ENCODE measurements around the gene CHST13. TPM values are rescaled to one million over a fixed set of nuclear protein-coding genes. Genes with fewer than 3 reads are reported as not detected.

CHST13 gene
- total RNA-seq, 2 experiments from 2014 or later = not detected

- H3K4me3 Mint-ChIP-seq = no peak overlapping the region
- DNase-seq = no peak
- peaks cover 1% of the 10 kb centered on the region for H3K4me1 Mint-ChIP-seq
- H3K27ac Mint-ChIP-seq = no peak overlapping the region
- H3K36me3 Mint-ChIP-seq = no peaks in the 10 kb centered on the region
- peaks cover 4% of the 10 kb centered on the region for H3K27me3 Mint-ChIP-seq
- no peaks in the 10 kb centered on the region for H3K9me3 Mint-ChIP-seq
Observed at GRCh38 chr3:126546013-126546412, 22.1 kb downstream of the CHST13 start.

DNA sequence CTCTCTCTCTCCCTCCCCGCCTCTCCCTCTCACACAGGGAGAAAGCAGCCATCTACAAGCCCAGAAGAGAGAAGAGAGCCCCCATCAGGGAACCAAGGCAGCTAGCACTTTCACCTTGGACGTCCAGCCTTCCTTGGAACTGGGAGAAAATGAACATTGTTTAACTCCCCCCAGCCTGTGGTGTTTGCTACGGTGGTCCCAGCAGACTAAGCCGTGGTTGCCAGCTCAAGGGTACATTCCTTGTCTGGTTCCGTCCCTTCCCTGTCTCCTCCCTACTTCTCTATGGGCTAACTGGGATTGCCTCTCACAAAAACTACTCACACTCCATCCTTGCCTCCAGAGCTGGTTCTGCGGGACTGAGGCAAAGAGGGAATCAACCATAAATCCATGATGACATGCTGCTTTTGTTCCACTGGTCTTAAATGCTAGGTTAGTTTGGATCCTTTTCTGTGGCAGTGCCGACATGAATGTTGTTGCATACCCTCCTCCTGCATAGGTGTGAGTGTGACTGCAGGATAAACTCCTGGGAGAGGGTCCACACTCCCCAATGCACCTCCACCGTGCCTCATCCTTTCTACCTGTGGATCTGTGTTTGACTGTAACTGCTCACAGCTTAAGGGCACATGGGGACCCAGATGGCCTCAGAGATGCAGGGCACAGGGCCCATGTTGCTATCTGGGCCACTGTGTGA is 22.7 kb downstream of the CHST13 start:
- no peak overlapping the region for H3K4me3 Mint-ChIP-seq
- H3K36me3 Mint-ChIP-seq = no peaks in the 10 kb centered on the region
- DNase-seq = no peak
- H3K27me3 Mint-ChIP-seq = peaks cover 4% of the 10 kb centered on the region
- H3K27ac Mint-ChIP-seq = no peak overlapping the region
- H3K9me3 Mint-ChIP-seq = no peaks in the 10 kb centered on the region
- no peaks in the 10 kb centered on the region for H3K4me1 Mint-ChIP-seq

DNA sequence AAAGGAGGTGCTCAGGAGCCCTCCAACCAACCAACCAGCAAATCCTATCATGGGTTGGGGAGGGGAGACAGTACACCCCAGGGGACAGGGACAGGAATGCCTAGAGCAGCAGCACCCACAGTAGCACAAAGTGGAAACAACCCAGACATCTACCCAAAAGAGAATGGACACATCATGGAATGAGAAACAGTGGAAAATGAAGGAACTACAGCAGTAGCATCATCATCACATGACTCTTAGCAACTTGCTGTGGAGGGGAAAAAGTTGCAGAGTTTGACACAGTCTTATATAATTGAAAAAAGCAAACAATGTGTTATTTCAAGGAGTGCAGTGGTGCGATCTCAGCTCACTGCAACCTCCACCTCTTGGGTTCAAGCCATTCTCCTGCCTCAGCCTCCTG is 23.8 kb downstream of the CHST13 start:
- no peaks in the 10 kb centered on the region for H3K4me1 Mint-ChIP-seq
- H3K9me3 Mint-ChIP-seq = no peaks in the 10 kb centered on the region
- peaks cover 4% of the 10 kb centered on the region for H3K27me3 Mint-ChIP-seq
- no peak overlapping the region for H3K27ac Mint-ChIP-seq
- no peak overlapping the region for H3K4me3 Mint-ChIP-seq
- H3K36me3 Mint-ChIP-seq = no peaks in the 10 kb centered on the region
- no peak for DNase-seq

DNA sequence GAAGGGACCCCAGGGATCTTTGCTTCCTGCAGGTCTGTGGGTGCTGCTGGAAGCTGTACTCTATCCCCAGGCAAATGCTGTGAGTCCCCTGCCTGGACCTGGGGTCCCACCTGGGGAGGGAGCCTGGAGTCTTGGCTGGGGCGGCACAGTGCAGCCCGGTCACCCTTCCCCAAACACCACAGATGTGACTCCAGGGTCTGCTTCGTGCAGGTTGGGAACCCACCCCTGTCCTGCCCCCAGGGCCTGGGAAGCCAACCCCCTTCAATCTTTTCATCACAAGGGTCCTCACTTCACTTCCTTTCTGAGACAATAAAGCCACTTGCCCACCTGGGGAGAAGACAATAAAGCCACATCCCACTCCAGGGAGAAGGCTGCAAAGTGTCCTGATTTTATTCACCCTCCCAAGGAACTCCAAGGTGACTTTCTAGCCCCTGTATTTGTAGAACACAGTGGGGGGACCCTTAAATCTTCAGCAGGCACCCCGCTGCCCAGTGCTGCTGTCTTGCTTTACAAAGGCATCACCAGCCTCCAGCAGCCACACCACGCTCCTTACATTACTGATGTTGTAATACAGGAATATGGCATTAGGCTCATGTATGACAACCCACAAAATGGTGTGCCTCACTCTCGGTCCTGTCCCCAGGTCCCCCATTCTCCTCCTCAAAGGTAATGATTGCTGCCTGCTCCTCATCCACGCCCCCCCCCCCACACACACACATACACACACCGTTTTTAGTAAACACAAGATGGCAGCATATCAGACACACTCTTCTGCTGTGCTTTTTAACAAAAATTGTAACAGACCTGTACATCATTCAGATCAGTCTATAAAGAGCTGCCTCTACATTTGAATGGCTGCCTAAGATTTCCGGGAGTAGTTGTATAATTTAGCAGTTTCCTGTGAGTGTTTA is 24.9 kb downstream of the CHST13 start:
- no peaks in the 10 kb centered on the region for H3K36me3 Mint-ChIP-seq
- no peak overlapping the region for H3K4me3 Mint-ChIP-seq
- no peak for DNase-seq
- H3K27ac Mint-ChIP-seq = no peak overlapping the region
- H3K4me1 Mint-ChIP-seq = no peaks in the 10 kb centered on the region
- no peaks in the 10 kb centered on the region for H3K9me3 Mint-ChIP-seq
- H3K27me3 Mint-ChIP-seq = peaks cover 4% of the 10 kb centered on the region

GRCh38 chr3:126549861-126550487 is 26.0 kb downstream of the CHST13 start:
- Mint-ChIP-seq H3K27me3 (peaks cover 4% of the 10 kb centered on the region), H3K36me3 (no peaks in the 10 kb centered on the region), H3K27ac (no peak overlapping the region), H3K4me3 (no peak overlapping the region), H3K9me3 (no peaks in the 10 kb centered on the region), H3K4me1 (no peaks in the 10 kb centered on the region)
- no peak for DNase-seq

GRCh38 chr3:126550488-126551051 is 26.6 kb downstream of the CHST13 start:
- Mint-ChIP-seq H3K36me3 (no peaks in the 10 kb centered on the region), H3K9me3 (no peaks in the 10 kb centered on the region), H3K27ac (no peak overlapping the region), H3K4me3 (no peak overlapping the region), H3K4me1 (no peaks in the 10 kb centered on the region), H3K27me3 (peaks cover 4% of the 10 kb centered on the region)
- no peak for DNase-seq

- Mint-ChIP-seq H3K4me3 (no peak overlapping the region), H3K27ac (no peak overlapping the region), H3K4me1 (no peaks in the 10 kb centered on the region), H3K27me3 (peaks cover 4% of the 10 kb centered on the region), H3K9me3 (no peaks in the 10 kb centered on the region), H3K36me3 (no peaks in the 10 kb centered on the region)
- no peak for DNase-seq
Observed at GRCh38 chr3:126551121-126551838, 27.3 kb downstream of the CHST13 start.

DNA sequence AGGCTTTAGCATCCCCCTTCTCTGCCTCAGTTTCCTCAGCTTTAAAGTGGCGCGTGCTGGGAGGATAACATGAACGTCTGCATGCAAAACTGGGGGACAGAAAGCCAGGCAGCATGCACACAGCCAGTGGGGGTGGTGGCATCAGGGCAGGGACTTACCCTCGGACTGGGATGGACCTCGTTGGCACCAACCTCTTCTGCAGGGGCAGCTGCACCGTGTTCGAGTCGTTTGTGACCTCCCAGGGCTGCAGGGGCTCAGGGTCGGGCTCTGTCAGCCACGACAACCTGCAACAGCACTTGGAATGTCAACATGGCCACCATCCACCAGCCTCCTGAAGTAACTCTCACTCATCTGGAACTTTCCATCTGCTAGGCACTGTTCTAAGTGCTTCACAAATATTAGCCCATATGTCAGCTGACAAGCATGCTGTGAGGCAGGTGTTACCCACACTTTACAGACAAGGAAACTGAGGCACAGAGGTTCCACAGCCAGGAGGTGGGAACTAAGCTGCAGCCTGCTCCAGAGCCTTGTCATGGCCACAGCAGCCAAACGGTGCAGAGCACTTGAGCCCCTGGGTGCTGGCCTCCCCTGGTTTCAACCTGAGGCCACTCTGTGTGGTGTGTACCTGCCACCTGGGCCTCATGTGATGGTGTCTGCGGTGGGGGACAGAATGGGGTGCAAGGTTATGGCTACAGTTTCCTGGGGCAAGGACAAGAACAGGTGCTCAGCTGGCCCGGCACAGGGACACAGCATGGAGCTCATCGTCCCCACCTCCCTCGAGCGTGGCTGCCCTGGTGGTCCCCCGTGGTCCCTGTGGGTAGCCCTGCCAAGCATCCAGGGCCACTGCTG is 28.1 kb downstream of the CHST13 start:
- H3K4me1 Mint-ChIP-seq = no peaks in the 10 kb centered on the region
- no peaks in the 10 kb centered on the region for H3K9me3 Mint-ChIP-seq
- no peak overlapping the region for H3K27ac Mint-ChIP-seq
- no peak overlapping the region for H3K4me3 Mint-ChIP-seq
- peaks cover 4% of the 10 kb centered on the region for H3K27me3 Mint-ChIP-seq
- DNase-seq = no peak
- no peaks in the 10 kb centered on the region for H3K36me3 Mint-ChIP-seq

DNA sequence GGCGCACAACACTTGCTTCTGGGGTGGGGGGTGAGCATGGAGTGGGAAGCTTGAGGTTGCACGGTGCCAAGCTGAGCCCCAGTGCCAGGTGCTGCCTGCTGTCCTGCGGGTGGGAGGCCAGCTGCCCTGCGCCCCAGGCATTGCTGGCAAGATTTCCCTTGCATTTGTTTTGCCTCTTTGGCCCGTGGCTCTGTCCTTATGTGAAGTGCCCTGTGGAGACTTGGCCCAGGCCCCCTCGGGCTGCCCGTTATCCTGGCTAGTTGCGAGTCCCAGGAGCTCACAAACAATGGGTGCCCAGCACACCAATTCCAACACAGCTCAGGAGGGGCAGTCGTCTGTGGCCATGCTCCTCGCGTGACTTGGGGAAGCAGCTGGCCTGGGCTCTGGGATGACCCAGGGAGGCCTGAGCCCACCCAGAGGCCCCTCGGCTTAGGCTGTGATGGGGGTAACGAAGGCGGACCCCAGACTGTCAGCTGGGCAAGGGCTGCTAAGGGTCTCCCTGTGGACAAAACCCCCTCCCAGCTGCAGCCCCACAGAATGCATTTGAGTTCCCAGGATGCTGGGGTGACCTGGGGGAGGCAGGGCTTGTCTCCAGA is 28.8 kb downstream of the CHST13 start:
- DNase-seq = no peak
- H3K4me1 Mint-ChIP-seq = no peaks in the 10 kb centered on the region
- peaks cover 4% of the 10 kb centered on the region for H3K27me3 Mint-ChIP-seq
- H3K9me3 Mint-ChIP-seq = no peaks in the 10 kb centered on the region
- no peak overlapping the region for H3K27ac Mint-ChIP-seq
- no peak overlapping the region for H3K4me3 Mint-ChIP-seq
- H3K36me3 Mint-ChIP-seq = no peaks in the 10 kb centered on the region

- DNase-seq = no peak
Observed at GRCh38 chr3:126553284-126554084, 29.5 kb downstream of the CHST13 start.

GRCh38 chr3:126554560-126555525 is 30.9 kb downstream of the CHST13 start:
- Mint-ChIP-seq H3K36me3 (no peaks in the 10 kb centered on the region), H3K4me1 (no peaks in the 10 kb centered on the region), H3K27ac (no peak overlapping the region), H3K9me3 (no peaks in the 10 kb centered on the region), H3K4me3 (no peak overlapping the region), H3K27me3 (no peaks in the 10 kb centered on the region)
- no peak for DNase-seq

More at GRCh38 chr3:126553284-126554084, 29.5 kb downstream of the CHST13 start:
- H3K27me3 Mint-ChIP-seq = peaks cover 4% of the 10 kb centered on the region
- H3K27ac Mint-ChIP-seq = no peak overlapping the region
- no peaks in the 10 kb centered on the region for H3K4me1 Mint-ChIP-seq
- no peaks in the 10 kb centered on the region for H3K9me3 Mint-ChIP-seq
- no peaks in the 10 kb centered on the region for H3K36me3 Mint-ChIP-seq
- no peak overlapping the region for H3K4me3 Mint-ChIP-seq

Measured in activated naive CD8-positive, alpha-beta T cell treated with anti-CD3 and anti-CD28 coated beads for 36 hours (primary cell).